Nucleus accumbens (tissue), 56 donors: ENCODE results near the gene PACS2.
"Not testable (repeated sequence)": the region's sequence is repeated elsewhere in the genome, so short reads cannot be mapped to it uniquely, and the experiment has no call there.

ENCODE experiments used
- DNase-seq, 56 donors: peaks; one replicate each; lab custom pipeline; 2025; lab: John Stamatoyannopoulos, UW

PACS2 gene

DNA sequence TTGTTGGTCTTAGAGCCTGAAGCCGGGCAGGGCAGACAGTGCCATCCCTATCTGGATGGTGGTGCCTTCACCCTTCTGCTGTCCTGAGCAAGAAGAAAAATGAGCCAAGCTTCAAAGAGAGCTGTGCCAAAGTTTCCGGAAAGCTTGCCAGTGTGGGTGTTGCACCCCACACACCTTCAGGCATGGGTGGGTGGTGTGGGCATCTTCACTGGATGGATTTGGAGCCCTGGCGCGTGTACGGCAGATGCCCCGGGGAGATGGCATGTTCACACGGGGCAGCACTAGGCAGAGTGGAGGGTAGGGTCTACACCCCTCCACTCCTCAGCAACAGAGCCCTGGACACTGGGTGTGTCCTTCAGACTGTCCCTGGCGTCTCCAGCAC lies 33.0 kb downstream of the PACS2 start:
- no peak for DNase-seq

DNA sequence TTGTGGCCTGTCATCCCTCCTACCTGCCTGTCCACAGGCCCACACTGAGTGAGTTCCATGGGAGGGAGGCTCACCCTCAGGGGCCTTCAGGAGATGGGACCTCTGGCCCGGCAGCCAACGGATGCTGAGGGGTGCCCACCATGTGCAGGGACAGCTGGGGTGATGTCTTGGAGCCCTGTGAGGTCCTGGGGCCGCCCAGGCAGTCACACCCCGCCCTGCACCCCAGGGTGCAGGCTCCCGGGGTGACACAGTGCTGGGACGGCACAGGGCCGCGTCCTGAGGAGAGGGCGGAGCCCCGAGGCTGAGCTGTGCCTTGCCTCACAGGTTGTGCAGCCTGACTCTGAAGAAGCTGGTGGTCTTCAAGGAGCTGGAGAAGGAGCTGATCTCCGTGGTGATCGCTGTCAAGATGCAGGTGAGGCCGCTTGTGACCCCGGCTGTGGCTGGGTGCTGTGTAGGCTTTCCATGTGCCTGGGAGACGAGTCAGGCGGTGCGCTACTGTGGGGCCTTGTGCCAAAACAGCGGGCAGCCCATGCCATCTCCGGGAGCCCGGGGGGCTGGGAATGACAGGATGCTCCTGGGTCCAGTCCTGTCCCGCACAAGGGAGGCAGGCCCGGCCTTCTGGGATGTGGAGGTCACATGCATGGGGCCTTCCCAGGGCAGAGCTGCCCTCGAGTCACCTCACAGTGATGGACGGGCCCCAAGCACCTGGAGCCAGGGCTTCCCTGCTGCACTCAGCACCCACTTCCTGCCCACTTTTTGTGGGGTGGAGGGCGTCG lies 33.8 kb downstream of the PACS2 start:
- no peak for DNase-seq

GRCh38 chr14:105348945-105349699 lies 34.6 kb downstream of the PACS2 start:
- no peak for DNase-seq

DNA sequence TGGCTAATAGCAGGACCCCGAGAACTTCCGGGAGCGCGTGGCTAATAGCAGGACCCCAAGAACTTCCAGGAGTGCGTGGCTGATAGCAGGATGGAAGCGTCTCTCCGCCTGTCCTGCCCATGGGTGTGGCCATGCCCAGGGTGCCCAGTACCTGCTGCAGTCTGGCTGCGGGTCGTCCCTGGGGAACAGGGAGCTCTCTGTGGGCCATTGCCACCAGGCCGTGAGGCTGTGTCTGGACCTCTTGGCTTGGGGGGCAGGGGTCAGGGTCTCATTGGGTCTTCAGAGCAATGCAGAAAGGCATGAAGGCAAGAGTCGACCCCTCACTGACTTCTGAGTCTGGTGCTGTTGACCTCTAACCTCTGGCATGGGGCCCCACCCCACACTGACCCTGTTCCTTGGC lies 35.4 kb downstream of the PACS2 start:
- no peak for DNase-seq

GRCh38 chr14:105350450-105351244 lies 36.1 kb downstream of the PACS2 start:
- no peak for DNase-seq

GRCh38 chr14:105351410-105351809 lies 36.9 kb downstream of the PACS2 start:
- DNase-seq = no peak

GRCh38 chr14:105351920-105352851 lies 37.6 kb downstream of the PACS2 start:
- DNase-seq = peak in 52 of 56 donors; percentile 16 to 88 (median 60)

DNA sequence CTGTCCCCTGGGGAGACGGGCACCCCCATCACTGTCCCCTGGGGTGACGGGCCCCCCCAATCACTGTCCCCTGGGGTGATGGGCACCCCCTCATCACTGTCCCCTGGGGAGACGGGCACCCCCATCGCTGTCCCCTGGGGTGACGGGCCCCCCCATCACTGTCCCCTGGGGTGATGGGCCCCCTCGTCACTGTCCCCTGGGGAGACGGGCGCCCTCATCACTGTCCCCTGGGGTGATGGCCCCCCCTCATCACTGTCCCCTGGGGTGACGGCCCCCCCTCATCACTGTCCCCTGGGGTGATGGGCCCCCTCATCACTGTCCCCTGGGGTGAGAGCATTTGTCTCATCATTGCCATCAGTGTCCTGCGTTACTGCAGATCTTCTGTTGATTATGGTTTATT lies 38.6 kb downstream of the PACS2 start:
- DNase-seq = no peak

DNA sequence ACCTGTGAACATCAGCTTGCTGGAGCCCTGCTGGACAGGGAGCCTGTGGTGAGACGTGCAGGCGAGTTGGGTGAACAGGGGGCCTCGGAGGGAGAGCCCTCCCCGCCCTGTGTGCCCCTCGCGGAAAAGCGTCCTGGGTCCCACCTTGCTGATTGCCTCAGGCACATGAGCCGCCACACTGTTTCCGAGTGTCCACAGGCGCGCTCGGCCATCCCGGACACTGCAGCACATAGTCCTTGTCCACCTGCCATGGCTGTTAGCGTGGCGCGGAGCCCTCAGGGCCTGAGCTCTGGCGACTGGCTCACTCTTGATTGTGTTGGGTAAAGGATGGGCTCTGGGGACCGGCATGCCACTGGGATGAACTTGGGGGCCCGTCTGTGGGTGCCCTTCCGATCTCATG lies 40.0 kb downstream of the PACS2 start:
- no peak for DNase-seq

DNA sequence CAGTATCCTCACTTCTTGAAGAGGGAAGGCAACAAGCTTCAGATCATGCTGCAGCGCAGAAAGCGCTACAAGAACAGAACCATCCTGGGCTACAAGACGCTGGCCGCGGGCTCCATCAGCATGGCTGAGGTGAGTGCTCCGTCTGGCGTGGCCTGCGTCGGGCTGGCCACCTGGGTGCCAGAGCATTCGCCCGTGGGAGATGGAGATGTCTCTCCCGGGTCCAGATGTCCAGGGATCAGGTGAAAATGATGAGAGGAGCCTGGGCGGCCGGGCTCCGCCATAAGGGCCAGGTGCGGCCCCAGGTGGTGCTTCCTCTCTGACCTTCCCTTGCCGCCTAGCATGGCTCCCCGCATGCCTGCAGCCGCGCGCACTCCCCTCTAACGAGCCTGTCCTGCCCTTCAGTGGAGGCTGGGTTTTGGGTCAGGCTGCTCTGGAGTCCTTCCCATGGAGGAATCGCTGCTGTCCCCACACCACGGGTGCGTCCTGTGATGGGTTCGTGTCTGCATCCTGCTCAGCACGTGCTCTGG lies 40.6 kb downstream of the PACS2 start:
- no peak for DNase-seq

DNA sequence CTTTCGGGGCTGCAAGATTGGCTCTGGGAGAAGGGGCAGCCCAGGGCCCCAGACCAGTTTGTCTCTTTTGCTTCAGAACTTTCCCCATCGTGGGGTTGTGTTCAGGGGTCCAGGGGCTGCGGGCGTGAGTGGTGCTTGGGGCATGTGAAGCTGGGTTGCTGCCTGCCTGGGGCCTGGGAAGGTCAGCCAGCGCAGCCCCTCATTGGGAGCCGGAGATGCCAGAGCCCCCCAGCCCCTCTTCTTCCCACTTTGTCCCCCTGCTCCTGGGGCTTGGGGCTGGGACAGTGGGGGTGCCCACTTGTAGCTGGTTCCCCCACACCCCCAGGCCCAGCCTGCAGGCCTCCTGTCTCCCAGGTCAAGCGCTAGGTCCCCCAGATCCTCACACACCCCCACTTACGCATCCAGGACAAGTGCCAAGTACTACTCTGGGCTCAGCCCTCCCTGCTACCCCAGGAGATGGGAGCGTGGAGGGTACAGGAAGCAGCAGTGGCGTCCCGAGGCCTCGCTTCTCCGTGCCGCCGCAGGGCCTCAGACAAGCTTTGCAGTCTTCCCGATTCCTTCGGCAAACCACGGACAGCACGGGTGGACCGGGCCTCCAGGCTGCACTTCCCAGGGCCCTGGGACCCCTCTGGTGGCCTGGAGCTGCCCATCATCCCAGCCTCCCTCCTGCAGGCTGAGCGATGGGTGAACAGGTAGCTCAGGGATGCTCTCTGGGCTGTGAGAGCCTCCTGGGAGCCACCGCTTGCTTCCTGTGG lies 41.5 kb downstream of the PACS2 start:
- DNase-seq = no peak

GRCh38 chr14:105356927-105357326 lies 42.4 kb downstream of the PACS2 start:
- DNase-seq = no peak

DNA sequence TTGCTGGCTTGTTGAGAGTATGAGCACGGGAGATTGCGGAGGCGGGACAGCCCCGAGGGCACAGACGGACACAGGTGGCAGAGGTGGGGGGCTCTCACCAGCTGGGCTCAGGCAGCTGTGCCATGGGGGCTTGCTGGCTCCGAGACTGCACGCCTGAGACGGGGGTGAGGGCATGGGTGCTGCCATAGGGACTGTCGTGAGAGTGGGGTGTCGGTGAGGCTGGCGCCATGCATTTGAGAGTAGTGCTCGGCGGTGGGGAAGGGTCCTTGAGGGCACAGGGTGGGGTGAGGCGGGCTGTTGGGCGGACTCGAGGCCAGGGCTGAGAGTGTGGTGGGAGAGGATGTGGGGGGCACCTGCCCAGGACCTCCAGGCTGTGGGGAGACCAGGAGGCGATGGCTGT lies 43.1 kb downstream of the PACS2 start:
- DNase-seq = no peak

GRCh38 chr14:105358140-105358846 lies 43.7 kb downstream of the PACS2 start:
- no peak for DNase-seq

DNA sequence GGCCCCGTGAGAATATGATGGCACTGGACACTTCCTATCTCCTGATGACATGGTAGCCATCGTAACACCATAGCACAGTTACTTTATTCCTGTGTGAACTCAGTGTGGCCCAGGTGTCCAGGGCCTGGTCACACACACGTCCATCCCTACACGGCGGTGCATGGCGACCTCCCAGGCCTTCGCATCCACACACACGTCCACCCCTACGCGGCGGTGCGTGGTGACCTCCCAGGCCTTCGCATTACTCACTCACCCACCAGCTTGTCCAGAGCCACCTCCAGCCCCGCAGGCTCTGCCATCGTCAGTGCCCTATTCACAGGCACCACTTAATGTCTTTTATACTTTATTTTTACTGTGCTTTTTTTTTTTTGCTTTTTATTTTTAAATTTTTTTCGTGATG lies 44.4 kb downstream of the PACS2 start:
- no peak for DNase-seq

GRCh38 chr14:105361412-105361811 lies 46.9 kb downstream of the PACS2 start:
- not testable (repeated sequence) for DNase-seq

GRCh38 chr14:105363847-105364708 lies 49.5 kb downstream of the PACS2 start:
- peak in 2 of 56 donors; percentile 9 to 65 for DNase-seq
